ENCODE data around the gene HINT3. TPM values are rescaled to one million over a fixed set of nuclear protein-coding genes. Genes with fewer than 3 reads are reported as not detected.
"Not testable (repeated sequence)": the region's sequence is repeated elsewhere in the genome, so short reads cannot be mapped to it uniquely, and the experiment has no call there.

Gene HINT3
- total RNA-seq, 2 donors from 2014 or later, result 6.2 to 8.2 TPM

- no peaks in the 10 kb centered on the region for H3K9me3 Mint-ChIP-seq
- no peaks in the 10 kb centered on the region for H3K27me3 Mint-ChIP-seq
- H3K4me3 Mint-ChIP-seq, result no peak overlapping the region
- no peak for ATAC-seq (replicated peaks)
- peaks cover 15% of the 10 kb centered on the region for H3K36me3 Mint-ChIP-seq (ENCODE audit: low read depth)
- H3K4me1 Mint-ChIP-seq, result peaks cover 5% of the 10 kb centered on the region
- no peak overlapping the region for H3K27ac Mint-ChIP-seq
Observed at GRCh38 chr6:125962900-125963497, 6.4 kb downstream of the HINT3 start.

- H3K27ac Mint-ChIP-seq, result peak overlapping the region; percentile 28
- H3K36me3 Mint-ChIP-seq (ENCODE audit: low read depth), result peaks cover 24% of the 10 kb centered on the region
- H3K4me1 Mint-ChIP-seq, result peaks cover 5% of the 10 kb centered on the region
- no peak for ATAC-seq (replicated peaks)
- H3K4me3 Mint-ChIP-seq, result no peak overlapping the region
- no peaks in the 10 kb centered on the region for H3K27me3 Mint-ChIP-seq
- no peaks in the 10 kb centered on the region for H3K9me3 Mint-ChIP-seq
Observed at GRCh38 chr6:125963817-125964216, 7.2 kb downstream of the HINT3 start.

- ATAC-seq (replicated peaks), result no peak
- Mint-ChIP-seq H3K4me1 (peaks cover 5% of the 10 kb centered on the region), H3K27me3 (no peaks in the 10 kb centered on the region), H3K9me3 (no peaks in the 10 kb centered on the region), H3K4me3 (no peak overlapping the region), H3K27ac (no peak overlapping the region), H3K36me3 (ENCODE audit: low read depth) (peaks cover 40% of the 10 kb centered on the region)
Observed at GRCh38 chr6:125966569-125966968, 10.0 kb downstream of the HINT3 start.

- H3K9me3 Mint-ChIP-seq, result no peaks in the 10 kb centered on the region
- H3K4me1 Mint-ChIP-seq, result peaks cover 3% of the 10 kb centered on the region
- no peak for ATAC-seq (replicated peaks)
- H3K36me3 Mint-ChIP-seq (ENCODE audit: low read depth), result peaks cover 49% of the 10 kb centered on the region
- H3K4me3 Mint-ChIP-seq, result no peak overlapping the region
- H3K27me3 Mint-ChIP-seq, result no peaks in the 10 kb centered on the region
- no peak overlapping the region for H3K27ac Mint-ChIP-seq
Observed at GRCh38 chr6:125968493-125968892, 11.9 kb downstream of the HINT3 start.

- Mint-ChIP-seq H3K4me1 (no peaks in the 10 kb centered on the region), H3K27me3 (no peaks in the 10 kb centered on the region), H3K27ac (peak overlapping the region; percentile 41), H3K9me3 (no peaks in the 10 kb centered on the region), H3K4me3 (no peak overlapping the region), H3K36me3 (ENCODE audit: low read depth) (peaks cover 49% of the 10 kb centered on the region)
- no peak for ATAC-seq (replicated peaks)
Observed at GRCh38 chr6:125970760-125971159, 14.2 kb downstream of the HINT3 start.

- not testable (repeated sequence) for H3K4me1 Mint-ChIP-seq; H3K27ac Mint-ChIP-seq; H3K4me3 Mint-ChIP-seq; ATAC-seq (replicated peaks); H3K27me3 Mint-ChIP-seq; H3K9me3 Mint-ChIP-seq
- H3K36me3 Mint-ChIP-seq (ENCODE audit: low read depth), result peaks cover 39% of the 10 kb centered on the region
Observed at GRCh38 chr6:125972478-125972877, 15.9 kb downstream of the HINT3 start.

GRCh38 chr6:125974214-125974866 lies 17.8 kb downstream of the HINT3 start:
- H3K27me3 Mint-ChIP-seq, result no peaks in the 10 kb centered on the region
- no peak overlapping the region for H3K4me3 Mint-ChIP-seq
- no peaks in the 10 kb centered on the region for H3K9me3 Mint-ChIP-seq
- ATAC-seq (replicated peaks), result peak; percentile 62
- peaks cover 20% of the 10 kb centered on the region for H3K36me3 Mint-ChIP-seq (ENCODE audit: low read depth)
- H3K4me1 Mint-ChIP-seq, result no peaks in the 10 kb centered on the region
- H3K27ac Mint-ChIP-seq, result no peak overlapping the region

- Mint-ChIP-seq H3K27ac (no peak overlapping the region), H3K36me3 (ENCODE audit: low read depth) (no peaks in the 10 kb centered on the region), H3K27me3 (no peaks in the 10 kb centered on the region), H3K4me1 (no peaks in the 10 kb centered on the region), H3K9me3 (no peaks in the 10 kb centered on the region), H3K4me3 (no peak overlapping the region)
- no peak for ATAC-seq (replicated peaks)
Observed at GRCh38 chr6:125979101-125979500, 22.5 kb downstream of the HINT3 start.

GRCh38 chr6:125981571-125982185 lies 25.1 kb downstream of the HINT3 start:
- Mint-ChIP-seq H3K4me3 (no peak overlapping the region), H3K27me3 (no peaks in the 10 kb centered on the region), H3K4me1 (no peaks in the 10 kb centered on the region), H3K36me3 (ENCODE audit: low read depth) (no peaks in the 10 kb centered on the region), H3K9me3 (no peaks in the 10 kb centered on the region), H3K27ac (no peak overlapping the region)
- ATAC-seq (replicated peaks), result no peak

GRCh38 chr6:125983246-125983945 lies 26.8 kb downstream of the HINT3 start:
- no peaks in the 10 kb centered on the region for H3K27me3 Mint-ChIP-seq
- H3K36me3 Mint-ChIP-seq (ENCODE audit: low read depth), result no peaks in the 10 kb centered on the region
- ATAC-seq (replicated peaks), result no peak
- H3K9me3 Mint-ChIP-seq, result no peaks in the 10 kb centered on the region
- H3K27ac Mint-ChIP-seq, result no peak overlapping the region
- no peak overlapping the region for H3K4me3 Mint-ChIP-seq
- H3K4me1 Mint-ChIP-seq, result no peaks in the 10 kb centered on the region

GRCh38 chr6:125984311-125984710 lies 27.7 kb downstream of the HINT3 start:
- Mint-ChIP-seq H3K36me3 (ENCODE audit: low read depth) (no peaks in the 10 kb centered on the region), H3K4me1 (no peaks in the 10 kb centered on the region), H3K4me3 (no peak overlapping the region), H3K27ac (no peak overlapping the region), H3K9me3 (no peaks in the 10 kb centered on the region), H3K27me3 (no peaks in the 10 kb centered on the region)
- ATAC-seq (replicated peaks), result no peak

GRCh38 chr6:125985522-125985921 lies 29.0 kb downstream of the HINT3 start:
- Mint-ChIP-seq H3K36me3 (ENCODE audit: low read depth) (no peaks in the 10 kb centered on the region), H3K4me3 (no peak overlapping the region), H3K27me3 (no peaks in the 10 kb centered on the region), H3K27ac (no peak overlapping the region), H3K4me1 (no peaks in the 10 kb centered on the region), H3K9me3 (no peaks in the 10 kb centered on the region)
- no peak for ATAC-seq (replicated peaks)

- H3K4me3 Mint-ChIP-seq, result no peak overlapping the region
- no peaks in the 10 kb centered on the region for H3K36me3 Mint-ChIP-seq (ENCODE audit: low read depth)
- no peaks in the 10 kb centered on the region for H3K4me1 Mint-ChIP-seq
- no peak for ATAC-seq (replicated peaks)
- no peak overlapping the region for H3K27ac Mint-ChIP-seq
- no peaks in the 10 kb centered on the region for H3K9me3 Mint-ChIP-seq
- H3K27me3 Mint-ChIP-seq, result no peaks in the 10 kb centered on the region
Observed at GRCh38 chr6:125985979-125986300, 29.4 kb downstream of the HINT3 start.

GRCh38 chr6:125986301-125987025 lies 29.9 kb downstream of the HINT3 start, which contains the start of gene TRMT11:
TSS of gene TRMT11 (plus strand) at chr6:125986540. CDS start at chr6:125986551, 11 bp downstream.
- no peak within 1 kb of the TSS for H3K27ac Mint-ChIP-seq
- H3K9me3 Mint-ChIP-seq, result no peaks in the 10 kb centered on the region
- no peaks in the 10 kb centered on the region for H3K36me3 Mint-ChIP-seq (ENCODE audit: low read depth)
- no peaks in the 10 kb centered on the region for H3K4me1 Mint-ChIP-seq
- no peak within 1 kb of the TSS for H3K4me3 Mint-ChIP-seq
- no peaks in the 10 kb centered on the region for H3K27me3 Mint-ChIP-seq
- ATAC-seq (replicated peaks), result peak; percentile 97
